B cell (primary cell): ENCODE results near the gene MAD1L1. TPM values are rescaled to one million over a fixed set of nuclear protein-coding genes. Genes with fewer than 3 reads are reported as not detected.

Experiments
- ATAC-seq: fragments of 200-7000 bp; cut with Tn5 transposase; one replicate; pipeline ENCODE4 v1.10.0; 2021; ENCODE audit warnings: low read depth, mild to moderate bottlenecking, moderate number of reproducible peaks, moderate library complexity
- CTCF ChIA-PET: fragments of 350-600 bp; sonication (Branson Sonifier 250); formaldehyde crosslinking; loops from one replicate; lab custom pipeline; 2021; ENCODE audit warnings: antibody characterized with exemption, inconsistent platforms; lab: Charles Lee
- POLR2A ChIA-PET: fragments of 350-600 bp; sonication (Branson Sonifier 250); formaldehyde crosslinking; loops from one replicate; lab custom pipeline; 2021; ENCODE audit warnings: antibody characterized with exemption; lab: Charles Lee
- DNase-seq: peaks from one replicate; pipeline ENCODE4 v3.0.0; 2013
- H2AFZ ChIP-seq: 2 replicates; pipeline ENCODE4 v1.6.1; 2012; ENCODE audit warnings: mild to moderate bottlenecking, low read depth, low read length; ENCODE audit not compliant: insufficient read depth, poor library complexity, severe bottlenecking
- H3K27ac ChIP-seq, 2 donors: 1 replicate in 1 of 2; 2 replicates in 1 of 2; pipeline ENCODE4 v1.5.1; 2012 to 2013; ENCODE audit warnings: low read length in 2 of 2, mild to moderate bottlenecking in 2 of 2, moderate library complexity in 1 of 2
- H3K27me3 ChIP-seq, 4 experiments: fragments of 200-600 bp in 1 of 4; sonication (generic) in 1 of 4; replicated peaks in 1 of 4; 1 replicate in 2 of 4; 2 replicates in 2 of 4; pipeline versions ENCODE4 v1.6.1 to v1.7.0; 2013 to 2016; ENCODE audit warnings: low read length in 3 of 4, mild to moderate bottlenecking in 2 of 4, mixed read lengths in 1 of 4, moderate library complexity in 1 of 4; ENCODE audit not compliant: insufficient read depth in 4 of 4, control insufficient read depth in 3 of 4; ENCODE audit errors: control extremely low read depth in 1 of 4
- H3K36me3 ChIP-seq, 2 experiments: replicated peaks in 1 of 2; 1 replicate in 1 of 2; 2 replicates in 1 of 2; pipeline versions ENCODE4 v1.6.1 to v1.7.1; 2013; ENCODE audit warnings: low read length in 1 of 2; ENCODE audit not compliant: insufficient read depth in 2 of 2, control insufficient read depth in 1 of 2; ENCODE audit errors: control extremely low read depth in 1 of 2, extremely low read depth in 1 of 2
- H3K4me1 ChIP-seq, 2 donors: fragments of 200-600 bp in 1 of 2; sonication (generic) in 1 of 2; 1 replicate in 1 of 2; 2 replicates in 1 of 2; pipeline versions ENCODE4 v1.5.1 to v1.6.1; 2013 to 2017; ENCODE audit warnings: low read length in 2 of 2; ENCODE audit not compliant: control insufficient read depth in 2 of 2, insufficient read depth in 2 of 2
- H3K4me2 ChIP-seq: replicated peaks from 2 replicates; pipeline ENCODE3; 2012; ENCODE audit warnings: mild to moderate bottlenecking, low read depth, low read length; ENCODE audit not compliant: poor library complexity, severe bottlenecking
- H3K4me3 ChIP-seq, 5 experiments: fragments of 200-600 bp in 1 of 5; sonication (generic) in 1 of 5; 1 replicate in 3 of 5; 2 replicates in 2 of 5; pipeline versions ENCODE4 v1.5.1 to v1.7.0; 2011 to 2016; ENCODE audit warnings: low read length in 4 of 5, mild to moderate bottlenecking in 4 of 5, low read depth in 2 of 5, control low read depth in 1 of 5, moderate library complexity in 1 of 5; ENCODE audit not compliant: insufficient read depth in 1 of 5; ENCODE audit errors: control extremely low read depth in 1 of 5, extremely low read depth in 1 of 5
- H3K79me2 ChIP-seq: fragments of 200-600 bp; sonication (generic); one replicate; pipeline ENCODE4 v1.6.0; 2016; ENCODE audit warnings: low read length; ENCODE audit not compliant: control insufficient read depth, insufficient read depth
- H3K9ac ChIP-seq: fragments of 200-600 bp; sonication (generic); 2 replicates; pipeline ENCODE4 v1.6.1; 2017; ENCODE audit warnings: mild to moderate bottlenecking, low read length, moderate library complexity
- H3K9me3 ChIP-seq, 3 donors: one replicate each; pipeline versions ENCODE4 v1.6.1 to v1.7.1; 2013; ENCODE audit warnings: low read length in 2 of 3; ENCODE audit not compliant: control insufficient read depth in 2 of 3, insufficient read depth in 1 of 3; ENCODE audit errors: control extremely low read depth in 1 of 3
- H4K20me1 ChIP-seq: 2 replicates; pipeline ENCODE4 v1.6.0; 2012; ENCODE audit warnings: mild to moderate bottlenecking, low read length; ENCODE audit not compliant: insufficient read depth, control insufficient read depth, poor library complexity, severe bottlenecking
- H3K27ac Mint-ChIP-seq: one replicate; pipeline ENCODE4 v1.8.0; 2021; ENCODE audit warnings: mixed read lengths
- H3K27me3 Mint-ChIP-seq: one replicate; pipeline ENCODE4 v1.8.0; 2021; ENCODE audit warnings: mixed read lengths
- H3K4me1 Mint-ChIP-seq: one replicate; pipeline ENCODE4 v1.8.0; 2021; ENCODE audit warnings: mixed read lengths
- H3K4me3 Mint-ChIP-seq: one replicate; pipeline ENCODE4 v1.8.0; 2021; ENCODE audit warnings: mixed read lengths
- H3K9me3 Mint-ChIP-seq: one replicate; pipeline ENCODE4 v1.8.0; 2022; ENCODE audit warnings: mixed read lengths; ENCODE audit not compliant: insufficient read depth
- CTCF ChIP-seq: fragments of 200-600 bp; IDR thresholded peaks from one replicate; pipeline ENCODE4 v1.8.0; 2022; ENCODE audit warnings: antibody characterized with exemption, mild to moderate bottlenecking
- EZH2 ChIP-seq: IDR thresholded peaks from 2 replicates; pipeline ENCODE4 v1.6.1; 2012; ENCODE audit warnings: borderline replicate concordance, low read depth, mild to moderate bottlenecking, moderate library complexity, low read length; ENCODE audit not compliant: insufficient read depth, poor library complexity, severe bottlenecking
- WGBS: methylation state at CpG from one replicate; pipeline ENCODE4 v1.1.5; 2013; ENCODE audit warnings: missing lambda C conversion rate; ENCODE audit not compliant: insufficient coverage; 5-methylcytosine and 5-hydroxymethylcytosine counted together
- intact Hi-C: fragments of 100-400 bp; cut with micrococcal nuclease; formaldehyde crosslinking; loops from one replicate; pipeline ENCODE4 v1.10.0; 2022
- polyA plus RNA-seq: library from polyadenylated mRNA; depleted of rRNA; stranded (reverse); fragments of >200 nt; gene quantifications from 2 replicates; pipeline ENCODE4 v1.2.3, GENCODE V29; 2012
- total RNA-seq, 2 donors: library from RNA; stranded (reverse); fragments of 120-200 nt in 1 of 2; gene quantifications; 1 replicate in 1 of 2; 2 replicates in 1 of 2; pipeline versions ENCODE4 v1.2.3 to v1.2.4, GENCODE V29; 2013 to 2022

MAD1L1 gene
- total and polyA plus RNA-seq, 2 donors (not counting 1 experiment from before 2014, with no cell fraction given), result 86.7 to 110 TPM

- ATAC-seq, result no peak
Observed at GRCh38 chr7:1873421-1873820, 359.3 kb downstream of the MAD1L1 start.

GRCh38 chr7:1873070-1873405, 359.7 kb downstream of the MAD1L1 start:
- peaks cover 0 to 27% (median 4%) of the 10 kb centered on the region in 3 donors for H3K9me3 ChIP-seq
- peaks cover 6% of the 10 kb centered on the region for H3K4me1 Mint-ChIP-seq
- peaks cover 70% of the 10 kb centered on the region for H3K79me2 ChIP-seq
- H3K27me3 Mint-ChIP-seq, result no peaks in the 10 kb centered on the region
- H3K9ac ChIP-seq, result no peak overlapping the region
- no peak overlapping the region for H3K27ac Mint-ChIP-seq
- H2AFZ ChIP-seq, result no peak overlapping the region
- H3K4me1 ChIP-seq, result peaks cover 0 to 4% of the 10 kb centered on the region in 2 donors
- WGBS, result 98% methylated on average over 12 of the region's 12 CpGs
- intact Hi-C loops, result no loop called here
- no peaks in the 10 kb centered on the region for H3K27me3 ChIP-seq
- H3K4me2 ChIP-seq, result no peak overlapping the region
- ATAC-seq, result no peak
- H3K27ac ChIP-seq, result no peak overlapping the region
- CTCF ChIA-PET, result no interaction called here
- H3K36me3 ChIP-seq, result peaks cover 0 to 18% of the 10 kb centered on the region in 2 experiments
- H3K4me3 ChIP-seq, result no peak overlapping the region
- no peak for TF ChIP-seq EZH2
- TF ChIP-seq CTCF, result no peak
- no peak overlapping the region for H3K4me3 Mint-ChIP-seq
- peaks cover 67% of the 10 kb centered on the region for H4K20me1 ChIP-seq
- DNase-seq, result no peak
- H3K9me3 Mint-ChIP-seq, result peaks cover 2% of the 10 kb centered on the region
- POLR2A ChIA-PET, result no interaction called here

More at GRCh38 chr7:1873421-1873820, 359.3 kb downstream of the MAD1L1 start:
- Histone ChIP-seq H3K36me3 (peaks cover 0 to 18% of the 10 kb centered on the region in 2 experiments), H3K4me1 (peaks cover 0 to 4% of the 10 kb centered on the region in 2 donors), H3K9ac (no peak overlapping the region), H3K9me3 (peaks cover 0 to 27% (median 8%) of the 10 kb centered on the region in 3 donors), H3K4me2 (no peak overlapping the region), H3K27ac (no peak overlapping the region), H4K20me1 (peaks cover 65% of the 10 kb centered on the region), H2AFZ (no peak overlapping the region), H3K79me2 (peaks cover 73% of the 10 kb centered on the region), H3K27me3 (no peaks in the 10 kb centered on the region), H3K4me3 (no peak overlapping the region)
- H3K27ac Mint-ChIP-seq, result no peak overlapping the region
- POLR2A ChIA-PET, result no interaction called here
- intact Hi-C loops, result no loop called here
- no peak for DNase-seq
- H3K9me3 Mint-ChIP-seq, result peaks cover 2% of the 10 kb centered on the region
- peaks cover 6% of the 10 kb centered on the region for H3K4me1 Mint-ChIP-seq
- CTCF ChIA-PET, result no interaction called here
- H3K27me3 Mint-ChIP-seq, result no peaks in the 10 kb centered on the region
- WGBS, result 97% methylated on average over 11 of the region's 13 CpGs
- no peak overlapping the region for H3K4me3 Mint-ChIP-seq
- TF ChIP-seq CTCF (no peak), EZH2 (no peak)
